NK-92 treated with Interleukin-12 subunit alpha and Interleukin-12 subunit beta, amount 100 ng/mL, for 24 hours (cell line): Measurements from ENCODE around the gene GRK6.

Experiments used
- DNase-seq: peaks from one replicate; lab custom pipeline; 2025; lab: John Stamatoyannopoulos, UW

GRK6 gene

GRCh38 chr5:177425801-177426565 is 493 bp upstream of the GRK6 start:
- peak; percentile 99 for DNase-seq

- peak; percentile 29 for DNase-seq
These were observed 841 bp downstream of the GRK6 start for GRCh38 chr5:177427211-177427822.

- DNase-seq: peak; percentile 41
These were observed 1.6 kb downstream of the GRK6 start for GRCh38 chr5:177427919-177428573.

- no peak for DNase-seq
These were observed 2.2 kb downstream of the GRK6 start for GRCh38 chr5:177428574-177429217.

GRCh38 chr5:177429248-177430040 is 3.0 kb downstream of the GRK6 start:
- peak; percentile 82 for DNase-seq

GRCh38 chr5:177430140-177430951 is 3.9 kb downstream of the GRK6 start:
- no peak for DNase-seq

- no peak for DNase-seq
These were observed 4.5 kb downstream of the GRK6 start for GRCh38 chr5:177430972-177431316.

GRCh38 chr5:177431317-177432142 is 5.1 kb downstream of the GRK6 start:
- peak; percentile 52 for DNase-seq

GRCh38 chr5:177432143-177432838 is 5.8 kb downstream of the GRK6 start:
- no peak for DNase-seq

- DNase-seq: no peak
These were observed 6.6 kb downstream of the GRK6 start for GRCh38 chr5:177432839-177433657.

GRCh38 chr5:177433658-177434217 is 7.3 kb downstream of the GRK6 start:
- no peak for DNase-seq

GRCh38 chr5:177434437-177434836 is 8.0 kb downstream of the GRK6 start:
- DNase-seq: no peak

GRCh38 chr5:177434942-177435738 is 8.7 kb downstream of the GRK6 start:
- DNase-seq: no peak

GRCh38 chr5:177435847-177436536 is 9.5 kb downstream of the GRK6 start:
- DNase-seq: no peak

- no peak for DNase-seq
These were observed 11.1 kb downstream of the GRK6 start for GRCh38 chr5:177437623-177438022.

GRCh38 chr5:177438468-177438867 is 12.0 kb downstream of the GRK6 start:
- DNase-seq: no peak

GRCh38 chr5:177439518-177440053 is 13.1 kb downstream of the GRK6 start:
- no peak for DNase-seq
